Glutamatergic neuron (in vitro differentiated cells): Measurements from ENCODE around the gene ZFP36L1. TPM values are rescaled to one million over a fixed set of nuclear protein-coding genes. Genes with fewer than 3 reads are reported as not detected.

Experiments
- DNase-seq: peaks from one replicate; pipeline ENCODE4 v3.0.0; 2022
- H3K27ac Mint-ChIP-seq: one replicate; pipeline ENCODE4 v1.8.0; 2020; ENCODE audit warnings: mild to moderate bottlenecking, mixed read lengths, inconsistent platforms; ENCODE audit not compliant: unreplicated experiment
- H3K27me3 Mint-ChIP-seq: one replicate; pipeline ENCODE4 v1.8.0; 2020; ENCODE audit warnings: mild to moderate bottlenecking, moderate library complexity, mixed read lengths, inconsistent platforms; ENCODE audit not compliant: unreplicated experiment
- H3K36me3 Mint-ChIP-seq: one replicate; pipeline ENCODE4 v1.8.0; 2020; ENCODE audit warnings: mild to moderate bottlenecking, mixed read lengths, inconsistent platforms; ENCODE audit not compliant: unreplicated experiment
- H3K4me1 Mint-ChIP-seq: one replicate; pipeline ENCODE4 v1.8.0; 2020; ENCODE audit warnings: mild to moderate bottlenecking, low read depth, mixed read lengths, inconsistent platforms; ENCODE audit not compliant: unreplicated experiment
- H3K4me3 Mint-ChIP-seq: one replicate; pipeline ENCODE4 v1.8.0; 2020; ENCODE audit warnings: mild to moderate bottlenecking, mixed read lengths, inconsistent platforms; ENCODE audit not compliant: unreplicated experiment
- H3K9me3 Mint-ChIP-seq: one replicate; pipeline ENCODE4 v1.8.0; 2020; ENCODE audit warnings: mild to moderate bottlenecking, moderate library complexity, mixed read lengths, inconsistent platforms; ENCODE audit not compliant: unreplicated experiment
- CTCF ChIP-seq: fragments of 200-600 bp; sonication (generic); IDR thresholded peaks from one replicate; pipeline ENCODE4 v1.5.0; 2021; ENCODE audit not compliant: partially characterized antibody, unreplicated experiment
- total RNA-seq: library from RNA; stranded (reverse); fragmentation: NEBNext Ultra II Directional; extraction: Animal tissue kit (Norgen Biotek cat#: 25700); gene quantifications from one replicate; pipeline ENCODE4 v1.2.1, GENCODE V29; 2021; ENCODE audit not compliant: unreplicated experiment

ZFP36L1 gene
- total RNA-seq, 1 donor from 2014 or later = 2.7 TPM

DNA sequence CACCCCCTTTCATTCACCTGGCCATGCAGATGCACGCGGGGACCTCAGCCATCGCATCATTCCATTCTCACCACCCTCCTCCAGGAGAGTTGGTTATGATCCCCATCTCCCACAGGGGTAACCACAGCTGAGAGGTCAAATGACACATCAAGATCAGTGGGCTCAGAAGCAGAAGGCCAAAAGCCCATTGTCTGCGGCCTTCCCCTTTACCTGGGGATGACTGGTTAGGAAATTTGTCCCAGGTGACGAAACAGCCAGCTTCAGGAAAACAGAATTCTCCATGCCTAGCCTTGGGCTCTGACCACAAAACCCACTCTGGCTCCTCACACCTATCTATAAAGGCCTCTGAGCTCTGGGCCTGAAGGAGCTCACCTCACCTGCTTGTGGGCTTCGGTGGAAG, 36.1 kb downstream of the ZFP36L1 start:
- DNase-seq = no peak
- H3K27me3 Mint-ChIP-seq = peaks cover 3% of the 10 kb centered on the region
- H3K9me3 Mint-ChIP-seq = no peaks in the 10 kb centered on the region
- peaks cover 5% of the 10 kb centered on the region for H3K4me1 Mint-ChIP-seq
- H3K27ac Mint-ChIP-seq = no peak overlapping the region
- no peak overlapping the region for H3K4me3 Mint-ChIP-seq
- no peak for TF ChIP-seq CTCF
- H3K36me3 Mint-ChIP-seq = no peaks in the 10 kb centered on the region

DNA sequence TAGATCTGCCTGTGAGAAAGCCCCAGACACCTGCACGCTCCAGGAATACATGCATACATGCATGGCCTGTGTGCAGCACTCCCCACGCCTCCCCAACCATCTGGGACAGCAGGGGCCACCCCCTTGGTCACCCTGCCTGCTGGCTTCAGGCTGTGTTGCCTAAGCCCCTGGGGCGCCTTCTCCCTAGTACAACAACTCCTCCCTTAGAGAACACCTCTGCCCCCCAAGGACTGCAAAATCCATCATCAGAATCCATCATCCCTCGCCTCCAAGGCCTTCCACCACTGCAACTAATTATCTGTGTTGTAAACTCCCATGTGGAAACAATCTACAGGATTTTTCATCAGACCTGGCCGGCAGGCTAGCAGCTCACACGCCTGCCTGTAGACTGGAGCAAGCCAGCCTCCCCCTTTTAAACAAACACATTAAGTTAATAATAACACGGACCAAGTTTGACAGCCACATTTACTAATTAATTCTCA, 36.8 kb downstream of the ZFP36L1 start:
- Mint-ChIP-seq H3K27me3 (peaks cover 3% of the 10 kb centered on the region), H3K36me3 (no peaks in the 10 kb centered on the region), H3K4me3 (no peak overlapping the region), H3K27ac (no peak overlapping the region), H3K4me1 (peaks cover 5% of the 10 kb centered on the region), H3K9me3 (no peaks in the 10 kb centered on the region)
- TF ChIP-seq CTCF = no peak
- no peak for DNase-seq

DNA sequence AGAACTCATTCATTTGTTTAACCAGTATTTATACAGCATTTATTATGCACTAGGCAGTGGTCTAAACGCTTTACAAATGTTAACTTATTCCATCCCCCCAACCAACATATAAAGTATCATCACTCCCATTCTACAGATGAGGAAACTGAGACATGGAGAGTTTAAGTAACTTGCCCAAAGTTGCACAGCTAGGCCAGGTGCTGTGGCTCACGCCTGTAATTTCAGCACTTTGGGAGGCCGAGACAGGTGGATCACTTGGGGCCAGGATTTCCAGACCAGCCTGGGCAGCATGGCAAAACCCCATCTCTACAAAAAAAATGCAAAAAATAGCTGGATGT, 37.9 kb downstream of the ZFP36L1 start:
- H3K27me3 Mint-ChIP-seq = peaks cover 3% of the 10 kb centered on the region
- no peaks in the 10 kb centered on the region for H3K9me3 Mint-ChIP-seq
- no peak for DNase-seq
- no peak for TF ChIP-seq CTCF
- no peak overlapping the region for H3K4me3 Mint-ChIP-seq
- H3K36me3 Mint-ChIP-seq = no peaks in the 10 kb centered on the region
- H3K4me1 Mint-ChIP-seq = peaks cover 5% of the 10 kb centered on the region
- no peak overlapping the region for H3K27ac Mint-ChIP-seq

DNA sequence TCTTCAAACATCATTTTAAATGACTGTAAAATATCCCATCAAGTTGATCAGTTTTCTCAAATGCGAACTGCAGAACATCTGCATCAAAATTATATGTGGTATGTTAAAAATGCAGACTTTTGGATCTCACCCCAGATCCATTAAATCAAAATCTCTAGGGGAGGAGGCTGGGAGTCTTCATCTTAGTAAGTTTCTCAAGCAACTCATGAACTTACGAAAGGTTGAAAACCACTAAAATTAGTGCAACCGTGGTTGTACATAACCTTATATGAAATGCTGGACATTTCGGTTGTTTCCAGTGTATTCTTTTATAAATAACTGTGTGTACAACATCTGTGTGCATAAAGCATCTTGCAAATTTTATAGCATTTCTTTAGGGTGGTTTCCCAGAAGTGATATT, 39.2 kb downstream of the ZFP36L1 start:
- H3K27ac Mint-ChIP-seq = no peak overlapping the region
- H3K36me3 Mint-ChIP-seq = no peaks in the 10 kb centered on the region
- no peak for DNase-seq
- H3K27me3 Mint-ChIP-seq = peaks cover 3% of the 10 kb centered on the region
- peaks cover 5% of the 10 kb centered on the region for H3K4me1 Mint-ChIP-seq
- no peaks in the 10 kb centered on the region for H3K9me3 Mint-ChIP-seq
- H3K4me3 Mint-ChIP-seq = no peak overlapping the region
- no peak for TF ChIP-seq CTCF

GRCh38 chr14:68752271-68753006, 40.4 kb downstream of the ZFP36L1 start:
- Mint-ChIP-seq H3K27ac (no peak overlapping the region), H3K4me3 (no peak overlapping the region), H3K9me3 (no peaks in the 10 kb centered on the region), H3K36me3 (peaks cover 6% of the 10 kb centered on the region), H3K4me1 (peaks cover 7% of the 10 kb centered on the region), H3K27me3 (peaks cover 3% of the 10 kb centered on the region)
- TF ChIP-seq CTCF = no peak
- DNase-seq = no peak
